Mesothelial cell of epicardium (in vitro differentiated cells): ENCODE data around the gene FOXF2. TPM values are rescaled to one million over a fixed set of nuclear protein-coding genes. Genes with fewer than 3 reads are reported as not detected.

Experiments
- DNase-seq, 2 experiments: peaks; one replicate each; pipeline ENCODE4 v3.0.0; 2021; ENCODE audit warnings: low spot score in 2 of 2; ENCODE audit not compliant: unreplicated experiment in 2 of 2
- H3K27ac Mint-ChIP-seq: 2 replicates; pipeline ENCODE4 v1.8.0; 2021; ENCODE audit warnings: mixed read lengths
- H3K27me3 Mint-ChIP-seq: 2 replicates; pipeline ENCODE4 v1.8.0; 2021; ENCODE audit warnings: low read depth, mixed read lengths
- H3K36me3 Mint-ChIP-seq: 2 replicates; pipeline ENCODE4 v1.8.0; 2021; ENCODE audit warnings: mixed read lengths
- H3K4me1 Mint-ChIP-seq: 2 replicates; pipeline ENCODE4 v1.8.0; 2021; ENCODE audit warnings: mixed read lengths
- H3K4me3 Mint-ChIP-seq: 2 replicates; pipeline ENCODE4 v1.8.0; 2021; ENCODE audit warnings: mild to moderate bottlenecking, moderate library complexity, mixed read lengths
- H3K9me3 Mint-ChIP-seq: 2 replicates; pipeline ENCODE4 v1.8.0; 2021; ENCODE audit warnings: mixed read lengths
- CTCF ChIP-seq: fragments of 200-600 bp; sonication (generic); IDR thresholded peaks from one replicate; pipeline ENCODE4 v1.5.0; 2021; ENCODE audit warnings: antibody characterized with exemption; ENCODE audit not compliant: unreplicated experiment
- total RNA-seq: library from RNA; stranded (reverse); gene quantifications from 3 replicates; pipeline ENCODE4 v1.2.1, GENCODE V29; 2021

Gene FOXF2
- total RNA-seq, 1 donor from 2014 or later = 0.13 TPM

DNA sequence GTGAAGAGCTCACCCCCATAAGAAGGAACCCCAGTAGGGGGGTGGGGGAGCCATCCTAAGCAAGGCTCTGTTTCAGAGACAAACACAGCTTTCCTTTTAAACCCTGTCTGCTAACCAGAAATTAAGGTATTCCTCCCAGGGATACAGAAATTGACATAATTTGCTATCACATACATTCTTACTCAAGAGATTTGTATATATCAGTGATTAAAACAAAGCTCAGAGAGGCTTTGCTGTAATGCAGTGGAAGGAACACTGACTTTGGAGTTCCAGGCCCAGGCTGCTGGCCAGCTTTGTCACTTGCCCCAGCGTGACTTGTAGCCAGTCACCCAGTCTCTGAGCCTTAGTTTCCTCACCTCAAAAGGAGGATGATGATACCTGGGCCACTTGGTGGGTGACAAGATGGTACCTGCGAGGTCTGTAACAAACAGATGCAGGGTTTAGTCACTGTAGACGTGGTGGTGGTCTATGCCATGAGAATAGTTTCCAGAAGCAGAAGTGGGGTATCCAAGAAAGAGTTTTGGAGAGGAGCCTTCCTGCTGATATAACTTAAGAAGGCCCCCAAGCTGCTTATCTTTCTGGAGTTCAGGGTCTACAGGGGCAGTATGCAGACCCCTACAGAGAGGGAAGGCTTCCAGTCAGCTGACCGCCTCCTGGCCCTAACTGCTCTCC lies 3.2 kb upstream of the FOXF2 start:
- no peak for TF ChIP-seq CTCF
- Mint-ChIP-seq H3K27ac (no peak overlapping the region), H3K9me3 (no peaks in the 10 kb centered on the region), H3K27me3 (peaks cover 84% of the 10 kb centered on the region), H3K4me1 (peaks cover 12% of the 10 kb centered on the region), H3K36me3 (no peaks in the 10 kb centered on the region), H3K4me3 (no peak overlapping the region)
- no peak for DNase-seq

DNA sequence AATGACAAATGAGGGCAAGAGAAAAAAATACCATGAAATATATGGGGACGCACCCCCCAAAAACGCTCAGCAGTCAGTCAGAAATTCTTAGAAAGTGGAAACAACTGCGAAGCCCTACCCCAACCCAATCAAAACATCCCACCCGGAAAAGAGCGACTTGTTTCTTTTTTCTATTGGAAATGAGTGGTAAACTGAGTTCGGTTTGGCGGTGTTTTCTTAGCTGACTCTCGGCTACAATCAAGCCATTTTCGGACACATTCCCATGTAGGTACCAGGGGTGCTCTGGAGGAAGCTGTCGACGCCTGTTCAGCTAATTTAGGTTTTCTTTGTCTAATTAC lies 1.9 kb upstream of the FOXF2 start:
- no peak for DNase-seq
- Mint-ChIP-seq H3K4me3 (no peak overlapping the region), H3K27me3 (peaks cover 85% of the 10 kb centered on the region), H3K36me3 (no peaks in the 10 kb centered on the region), H3K4me1 (peaks cover 12% of the 10 kb centered on the region), H3K9me3 (no peaks in the 10 kb centered on the region), H3K27ac (no peak overlapping the region)
- TF ChIP-seq CTCF = no peak

GRCh38 chr6:1387876-1388629 lies 1.3 kb upstream of the FOXF2 start:
- no peak overlapping the region for H3K27ac Mint-ChIP-seq
- no peaks in the 10 kb centered on the region for H3K9me3 Mint-ChIP-seq
- H3K27me3 Mint-ChIP-seq = peaks cover 85% of the 10 kb centered on the region
- peaks cover 12% of the 10 kb centered on the region for H3K4me1 Mint-ChIP-seq
- peak overlapping the region; percentile 65 for H3K4me3 Mint-ChIP-seq
- DNase-seq = no peak
- no peak for TF ChIP-seq CTCF
- no peaks in the 10 kb centered on the region for H3K36me3 Mint-ChIP-seq

DNA sequence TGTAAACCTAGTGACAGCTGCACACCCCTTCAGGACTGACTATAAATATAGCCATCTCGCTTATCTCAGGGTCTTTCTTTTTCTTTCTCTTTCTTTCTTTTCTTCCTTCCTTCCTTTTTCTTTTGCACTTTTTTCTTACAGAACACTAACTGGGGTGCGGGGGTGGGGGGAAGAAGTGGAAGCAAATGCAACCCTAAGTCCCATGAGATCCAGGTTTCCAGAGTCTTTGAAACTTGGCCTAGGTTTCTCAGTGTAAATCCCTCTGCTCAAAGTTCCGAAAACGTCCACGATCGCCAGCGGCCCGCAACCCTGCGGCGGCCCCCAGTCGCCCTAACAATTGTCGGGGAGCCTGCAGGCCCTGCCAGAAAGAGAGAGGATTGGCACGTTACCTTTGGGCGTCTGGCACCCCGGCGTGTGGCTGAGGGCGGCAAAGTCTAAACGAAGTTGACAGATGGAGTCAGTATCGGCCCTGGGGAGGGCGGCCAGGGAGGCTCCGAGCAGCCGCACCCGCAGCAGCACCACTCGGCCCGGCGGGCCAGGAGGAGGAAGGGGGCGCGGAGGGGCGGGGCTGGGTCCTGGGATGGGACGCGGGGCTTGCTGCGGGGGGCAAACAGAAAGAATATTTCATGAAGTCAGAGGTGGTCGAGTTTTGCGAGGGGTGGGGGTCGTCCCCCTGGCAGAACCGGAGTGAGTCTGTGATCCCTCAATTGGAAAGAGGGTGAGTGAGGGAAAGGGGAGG lies 577 bp upstream of the FOXF2 start:
- Mint-ChIP-seq H3K36me3 (no peaks in the 10 kb centered on the region), H3K27ac (no peak overlapping the region)
- no peak for DNase-seq

More for the DNA sequence above, 577 bp upstream of the FOXF2 start:
- no peaks in the 10 kb centered on the region for H3K9me3 Mint-ChIP-seq
- peaks cover 86% of the 10 kb centered on the region for H3K27me3 Mint-ChIP-seq
- H3K4me1 Mint-ChIP-seq = peaks cover 12% of the 10 kb centered on the region
- peak overlapping the region; percentile 65 for H3K4me3 Mint-ChIP-seq
- no peak for TF ChIP-seq CTCF
